ENCODE results near the gene RCAN2.
A peak's percentile ranks its signal among the peaks of the same experiment; 100 is the strongest.
"Not testable (repeated sequence)": the region's sequence is repeated elsewhere in the genome, so short reads cannot be mapped to it uniquely, and the experiment has no call there.

RCAN2 gene

DNA sequence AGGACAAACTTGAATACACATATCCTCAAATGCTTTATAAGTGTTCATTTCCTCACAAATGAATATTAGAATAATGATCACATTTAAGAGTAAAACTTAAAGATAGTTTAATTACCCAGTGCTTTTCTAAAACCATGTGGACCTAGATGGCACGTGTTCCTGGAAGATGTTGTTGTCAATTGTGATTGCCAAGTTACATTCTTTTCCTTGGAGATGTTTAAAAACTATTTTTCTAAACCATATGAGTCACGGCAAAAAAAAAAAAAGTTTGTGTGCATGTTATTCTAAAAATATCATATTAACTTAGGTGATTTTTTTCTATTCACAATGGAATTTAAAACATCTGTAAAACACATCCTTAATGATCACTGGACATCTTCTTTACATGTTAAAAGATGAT, 51.1 kb downstream of the RCAN2 start:
- DNase-seq (ENCODE audit: low spot score), result no peak

DNA sequence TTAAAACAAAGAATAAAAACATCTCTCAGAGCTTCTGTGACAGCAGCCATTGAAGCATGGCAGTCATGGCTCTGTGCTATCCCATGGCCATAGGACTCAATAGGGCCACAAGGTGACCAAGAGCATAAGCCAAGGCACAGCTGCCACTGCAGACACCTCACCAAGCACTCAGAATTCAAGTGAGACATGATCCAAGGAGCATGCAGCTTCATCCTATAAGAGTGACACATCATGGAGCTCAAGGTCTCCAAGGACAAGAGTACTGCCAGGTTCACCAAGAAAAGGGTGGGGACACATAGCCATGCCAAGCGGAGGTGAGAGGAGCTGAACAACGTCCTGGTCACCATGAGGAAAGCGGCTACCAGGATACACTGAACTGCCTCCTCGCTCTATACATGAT, 53.0 kb downstream of the RCAN2 start:
- no peak for DNase-seq (ENCODE audit: low spot score)

GRCh38 chr6:46437671-46438221, 53.5 kb downstream of the RCAN2 start:
- peak; percentile 47 for DNase-seq (ENCODE audit: low spot score)

DNA sequence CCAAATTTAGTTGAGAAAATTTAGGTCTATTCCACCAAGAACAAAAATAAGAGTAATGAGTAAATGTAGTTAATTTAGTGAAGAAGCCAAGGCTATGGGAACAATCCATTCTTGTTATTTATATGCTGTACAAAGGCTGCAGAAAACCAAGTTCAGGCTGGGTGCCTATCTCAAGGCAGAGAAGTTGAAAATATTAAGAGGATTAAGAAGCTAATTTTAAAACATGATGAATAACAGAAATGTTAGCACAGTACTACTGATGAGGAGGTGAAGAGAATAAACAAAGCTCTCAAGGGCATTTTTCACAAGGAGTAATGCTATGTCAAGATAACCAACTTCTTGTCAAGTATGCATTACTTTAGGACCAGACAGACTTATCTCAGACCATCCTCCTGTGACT, 68.6 kb downstream of the RCAN2 start:
- no peak for DNase-seq (ENCODE audit: low spot score)

DNA sequence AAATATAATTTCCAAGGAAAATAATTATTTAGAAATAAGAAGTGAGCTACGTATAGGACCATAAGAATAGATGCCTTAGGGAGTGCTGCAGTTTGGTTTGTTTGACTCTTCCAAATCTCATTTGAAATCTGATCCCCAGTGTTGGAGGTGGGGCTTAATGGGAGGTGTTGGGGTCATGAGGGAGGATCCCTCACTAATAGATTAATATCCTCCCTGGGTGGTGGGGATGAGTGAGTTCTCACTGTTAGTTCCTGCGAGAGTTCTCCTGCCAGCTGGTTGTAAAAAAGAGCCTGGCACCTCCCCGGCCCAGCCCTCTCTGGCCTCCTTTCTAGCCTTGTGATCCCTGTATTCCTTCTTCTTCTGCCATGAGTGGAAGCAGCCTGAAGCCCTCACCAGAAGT, 69.3 kb downstream of the RCAN2 start:
- no peak for DNase-seq (ENCODE audit: low spot score)

DNA sequence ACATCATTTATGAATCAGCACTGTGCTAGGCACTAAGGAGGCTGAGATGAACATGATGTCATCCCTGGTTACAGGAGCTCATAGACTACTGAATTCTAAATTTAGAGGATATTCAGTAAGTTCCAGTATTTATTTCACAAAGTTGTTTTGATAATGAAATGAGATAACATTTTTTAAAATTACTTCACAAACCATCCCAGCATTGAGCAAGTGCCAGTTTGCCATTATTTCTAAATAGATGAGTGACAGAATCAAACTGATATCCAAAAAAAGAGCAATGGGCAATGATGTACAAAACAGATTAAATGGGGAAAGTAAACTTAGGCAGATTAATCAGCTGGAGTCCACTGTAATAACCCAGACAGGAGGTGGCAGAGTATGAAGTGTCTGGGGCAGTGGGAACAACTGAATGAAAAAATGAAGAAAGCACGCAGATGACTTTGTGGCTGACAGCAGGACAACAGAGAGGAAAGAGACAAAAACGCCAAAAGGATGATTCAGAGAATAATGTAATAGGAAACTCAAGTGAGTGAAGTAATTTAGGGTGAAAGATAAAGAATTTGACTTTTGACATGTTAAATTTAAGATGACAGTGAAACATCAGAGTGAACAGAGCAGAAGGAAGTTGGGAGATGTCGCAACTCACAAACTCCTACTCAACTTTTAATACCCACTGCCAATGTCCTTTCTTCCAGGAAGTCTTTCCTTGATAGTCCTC, 70.2 kb downstream of the RCAN2 start:
- no peak for DNase-seq (ENCODE audit: low spot score)

DNA sequence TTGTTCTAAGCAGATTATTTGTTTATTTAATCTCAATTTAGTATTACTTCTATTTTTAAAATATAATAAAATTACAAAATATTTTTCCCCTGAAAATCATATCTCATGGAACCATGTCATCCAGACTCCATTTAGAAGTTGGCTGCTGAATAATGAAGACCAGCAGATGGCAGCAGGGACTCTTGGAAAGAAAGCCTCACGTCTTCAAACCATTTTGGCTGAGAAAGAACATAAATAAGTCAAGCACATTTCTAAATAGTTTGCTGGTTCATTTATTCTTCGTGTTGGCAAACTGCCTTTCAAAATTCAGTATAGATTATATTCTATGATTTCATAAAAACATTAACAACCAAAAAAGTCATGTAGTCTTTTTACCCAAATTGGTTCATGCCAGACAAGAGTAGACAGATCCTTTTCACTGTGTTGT, 71.7 kb downstream of the RCAN2 start:
- peak; percentile 93 for DNase-seq (ENCODE audit: low spot score)

- no peak for DNase-seq (ENCODE audit: low spot score)
These were observed 76.9 kb downstream of the RCAN2 start for GRCh38 chr6:46414398-46414797.

DNA sequence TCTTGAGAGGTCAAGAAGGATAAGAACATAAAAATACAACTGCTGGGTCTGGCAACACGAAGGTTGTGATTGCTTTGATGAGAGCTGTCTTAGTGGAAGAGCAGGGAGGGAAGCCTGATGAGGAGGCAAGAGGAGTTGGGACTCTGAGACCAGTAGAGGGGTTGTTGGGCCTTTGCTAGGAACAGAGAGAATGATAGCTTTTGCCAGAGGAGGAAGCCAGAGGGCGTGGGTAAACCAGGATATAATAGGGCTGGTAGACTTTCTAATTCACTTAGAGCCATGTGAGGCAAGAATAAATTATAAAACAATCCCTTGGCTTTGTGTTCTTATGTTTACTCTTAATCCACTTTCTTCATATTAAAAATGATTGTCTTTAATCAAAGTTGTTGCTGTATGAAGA, 78.6 kb downstream of the RCAN2 start:
- DNase-seq (ENCODE audit: low spot score), result no peak

DNA sequence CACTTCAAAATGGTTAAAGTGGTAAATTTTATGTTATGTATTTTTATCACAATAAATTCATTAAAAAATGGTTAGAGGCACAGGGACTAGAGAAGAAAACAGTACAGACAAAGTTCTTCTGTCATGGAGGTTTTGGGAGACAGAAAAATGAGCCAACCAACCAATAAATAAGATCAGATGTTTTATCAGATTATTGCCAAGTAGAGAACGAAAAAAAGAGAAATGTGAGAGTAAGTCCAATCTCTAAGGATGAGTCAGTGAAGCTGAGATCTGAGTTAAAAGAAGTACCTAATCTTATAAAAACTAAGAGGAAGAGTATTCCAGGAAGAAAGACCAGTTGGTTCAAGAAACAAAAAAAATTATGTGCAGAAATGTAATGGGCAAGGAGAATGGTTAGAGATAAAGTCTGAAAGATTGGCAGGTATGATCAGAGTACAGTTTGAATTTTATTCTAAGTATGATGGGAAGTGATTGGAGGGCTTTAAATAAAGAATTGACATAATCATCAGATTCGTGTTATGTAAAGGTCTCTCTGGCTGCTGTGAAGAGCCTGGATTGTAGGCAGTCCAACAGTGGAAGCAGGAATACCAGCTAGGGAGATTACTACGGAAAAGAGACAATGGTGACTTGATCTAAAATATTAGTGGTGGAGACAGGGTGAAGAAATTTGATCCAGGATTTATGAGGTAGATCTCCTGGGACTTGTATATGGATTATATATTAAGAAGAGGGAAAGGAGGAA, 79.6 kb downstream of the RCAN2 start:
- DNase-seq (ENCODE audit: low spot score), result no peak

- peak; percentile 83 for DNase-seq (ENCODE audit: low spot score)
These were observed 80.8 kb downstream of the RCAN2 start for GRCh38 chr6:46410334-46410953.

DNA sequence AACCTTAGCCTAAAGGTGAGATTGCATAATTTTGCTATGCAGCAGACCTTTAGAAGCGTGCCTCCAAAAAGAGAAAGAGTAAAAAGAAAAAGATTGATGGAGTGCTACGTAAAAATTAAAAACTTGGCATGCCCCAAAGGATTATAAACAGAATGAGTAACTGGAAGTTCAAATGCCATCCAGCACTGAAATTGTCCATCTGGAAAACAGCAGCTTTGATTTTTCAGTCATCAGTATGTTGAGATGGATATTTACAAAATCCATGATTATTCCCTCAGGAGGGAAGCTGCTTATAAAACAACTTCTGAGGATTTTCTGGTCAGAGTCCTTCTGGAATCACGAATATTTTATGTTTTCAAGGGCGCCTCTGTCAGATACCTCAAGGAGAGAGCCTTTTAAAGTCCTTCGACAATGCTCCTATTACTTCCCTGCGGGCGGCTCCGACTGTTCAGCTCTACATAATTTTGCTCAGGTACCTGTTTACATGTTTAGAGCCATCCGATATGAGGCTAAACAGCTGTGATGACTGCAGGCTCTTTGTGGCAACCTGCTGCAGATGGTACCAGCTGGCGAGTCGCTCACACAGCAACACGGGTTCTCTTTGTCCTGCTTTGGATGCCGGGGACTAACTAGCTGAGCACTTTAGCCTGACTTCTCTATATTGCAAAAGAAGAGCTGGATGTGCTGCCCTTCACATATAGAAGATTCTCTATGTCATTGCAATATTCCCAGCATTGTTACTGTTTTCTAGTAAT, 83.3 kb downstream of the RCAN2 start:
- peak; percentile 80 for DNase-seq (ENCODE audit: low spot score)

- DNase-seq (ENCODE audit: low spot score), result no peak
These were observed 84.0 kb downstream of the RCAN2 start for GRCh38 chr6:46407246-46407645.

DNA sequence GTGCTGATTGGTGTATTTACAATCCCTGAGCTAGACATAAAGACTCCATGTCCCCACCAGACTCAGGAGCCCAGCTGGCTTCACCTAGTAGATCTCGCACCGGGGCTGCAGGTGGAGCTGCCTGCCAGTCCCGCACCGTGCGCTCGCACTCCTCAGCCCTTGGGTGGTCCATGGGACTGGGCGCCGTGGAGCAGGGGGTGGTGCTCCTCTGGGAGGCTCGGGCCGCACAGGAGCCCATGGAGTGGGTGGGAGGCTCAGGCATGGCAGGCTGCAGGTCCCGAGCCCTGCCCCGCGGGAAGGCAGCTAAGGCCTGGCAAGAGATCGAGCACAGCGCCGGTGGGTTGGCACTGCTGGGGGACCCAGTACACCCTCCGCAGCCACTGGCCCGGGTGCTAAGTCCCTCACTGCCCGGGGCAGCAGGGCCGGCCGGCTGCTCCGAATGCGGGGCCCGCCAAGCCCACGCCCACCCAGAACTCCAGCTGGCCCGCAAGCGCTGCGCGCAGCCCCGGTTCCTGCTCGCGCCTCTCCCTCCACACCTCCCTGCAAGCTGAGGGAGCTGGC, 85.5 kb downstream of the RCAN2 start:
- DNase-seq (ENCODE audit: low spot score), result not testable (repeated sequence)

GRCh38 chr6:46400898-46401297, 90.4 kb downstream of the RCAN2 start:
- no peak for DNase-seq (ENCODE audit: low spot score)

DNA sequence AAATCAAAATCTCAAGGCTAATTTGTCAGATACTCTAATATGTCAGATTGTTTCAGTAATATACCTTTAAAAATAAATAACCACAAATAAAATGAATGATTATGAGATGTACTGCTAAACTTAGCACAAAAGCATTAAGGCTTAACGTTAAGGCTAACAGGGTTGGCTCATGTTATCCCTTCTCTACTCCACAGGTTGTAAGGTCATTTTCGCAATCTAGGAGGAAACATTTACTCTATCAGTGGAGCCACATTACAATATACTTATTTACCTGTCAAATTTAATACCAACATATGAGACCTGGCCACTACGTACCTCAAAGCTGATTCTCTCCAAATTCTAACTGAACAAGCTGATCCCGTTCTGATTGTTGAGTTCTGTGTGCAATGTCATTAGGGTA, 95.7 kb downstream of the RCAN2 start:
- DNase-seq (ENCODE audit: low spot score), result no peak

DNA sequence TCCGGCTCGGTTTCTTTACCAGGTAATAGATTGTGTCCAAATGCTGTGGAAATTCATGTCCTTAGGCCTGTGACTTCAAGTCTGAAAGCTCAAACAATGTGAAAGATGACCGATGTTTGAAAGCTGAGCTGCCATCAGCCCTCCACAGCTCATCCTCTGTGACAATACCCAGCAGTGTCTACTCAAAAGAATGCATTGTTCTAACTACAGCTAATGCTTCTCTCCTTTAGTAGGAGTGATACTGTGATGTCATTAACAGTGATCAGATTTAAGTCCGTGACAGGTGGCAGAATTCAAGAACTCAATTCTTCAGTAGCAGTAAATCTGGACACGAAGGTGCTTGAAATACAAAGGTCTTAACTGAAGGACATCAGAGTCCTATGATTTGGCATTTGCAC, 97.3 kb downstream of the RCAN2 start:
- DNase-seq (ENCODE audit: low spot score), result peak; percentile 95

GRCh38 chr6:46393161-46393939, 97.9 kb downstream of the RCAN2 start:
- no peak for DNase-seq (ENCODE audit: low spot score)

DNA sequence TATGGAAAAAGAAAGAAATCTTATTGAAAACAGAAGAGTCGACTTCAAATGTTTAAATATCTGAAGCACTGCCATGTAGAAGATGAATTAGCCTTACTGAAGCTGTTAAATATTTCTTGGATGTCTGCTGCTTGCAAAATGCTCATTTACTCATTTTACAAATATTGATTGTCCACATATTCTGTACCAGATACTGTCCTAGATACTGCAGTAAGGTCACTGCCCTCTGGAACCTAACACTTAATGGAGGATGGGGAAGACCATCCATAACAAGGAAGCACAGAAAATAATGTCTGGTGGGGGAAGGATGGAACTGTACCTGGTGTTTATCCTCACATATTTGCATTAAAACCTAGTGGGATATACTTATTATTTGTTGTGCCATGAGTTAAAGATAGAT, 99.0 kb downstream of the RCAN2 start:
- no peak for DNase-seq (ENCODE audit: low spot score)

- DNase-seq (ENCODE audit: low spot score), result peak; percentile 96
These were observed 100.9 kb downstream of the RCAN2 start for GRCh38 chr6:46390153-46390876.
